IgD-negative memory B cell (primary cell): ENCODE results near the gene AGTRAP. TPM values are rescaled to one million over a fixed set of nuclear protein-coding genes. Genes with fewer than 3 reads are reported as not detected.

Experiments used
- H3K27ac Mint-ChIP-seq, 3 donors: one replicate each; pipeline ENCODE4 v1.8.0; 2020 to 2022; ENCODE audit warnings: mild to moderate bottlenecking in 3 of 3, mixed read lengths in 3 of 3, moderate library complexity in 1 of 3
- H3K27me3 Mint-ChIP-seq: one replicate; pipeline ENCODE4 v1.8.0; 2021; ENCODE audit warnings: mixed read lengths
- H3K36me3 Mint-ChIP-seq: one replicate; pipeline ENCODE4 v1.8.0; 2020; ENCODE audit warnings: mild to moderate bottlenecking, mixed read lengths
- H3K4me1 Mint-ChIP-seq, 3 donors: one replicate each; pipeline ENCODE4 v1.8.0; 2020 to 2022; ENCODE audit warnings: mixed read lengths in 3 of 3, mild to moderate bottlenecking in 1 of 3
- H3K4me3 Mint-ChIP-seq, 4 donors: one replicate each; pipeline ENCODE4 v1.8.0; 2020 to 2022; ENCODE audit warnings: mild to moderate bottlenecking in 4 of 4, mixed read lengths in 4 of 4, moderate library complexity in 3 of 4
- H3K9me3 Mint-ChIP-seq, 3 donors: one replicate each; pipeline ENCODE4 v1.8.0; 2020 to 2021; ENCODE audit warnings: mixed read lengths in 3 of 3, mild to moderate bottlenecking in 1 of 3
- polyA plus RNA-seq: library from polyadenylated mRNA; unstranded; fragments of 300-500 nt; fragmentation: Illumina TruSeq; gene quantifications from one replicate; pipeline ENCODE4 v1.2.3, GENCODE V29; 2021

The AGTRAP gene
- polyA plus RNA-seq, 1 donor from 2014 or later = 52.6 TPM

GRCh38 chr1:11701981-11702803 lies 33.7 kb upstream of the AGTRAP start:
- Mint-ChIP-seq H3K27ac (no peak overlapping the region), H3K4me1 (no peaks in the 10 kb centered on the region), H3K27me3 (peaks cover 10% of the 10 kb centered on the region), H3K36me3 (no peaks in the 10 kb centered on the region), H3K9me3 (no peaks in the 10 kb centered on the region), H3K4me3 (no peak overlapping the region)

- Mint-ChIP-seq H3K27ac (peak overlapping the region in 1 of 3 donors; percentile 73), H3K4me1 (no peaks in the 10 kb centered on the region), H3K36me3 (no peaks in the 10 kb centered on the region), H3K9me3 (no peaks in the 10 kb centered on the region), H3K4me3 (no peak overlapping the region), H3K27me3 (peaks cover 8% of the 10 kb centered on the region)
Observed at GRCh38 chr1:11703357-11704193, 32.4 kb upstream of the AGTRAP start.

GRCh38 chr1:11704194-11704529 lies 31.8 kb upstream of the AGTRAP start:
- peaks cover 13% of the 10 kb centered on the region for H3K27me3 Mint-ChIP-seq
- no peak overlapping the region for H3K27ac Mint-ChIP-seq
- no peaks in the 10 kb centered on the region for H3K36me3 Mint-ChIP-seq
- H3K4me3 Mint-ChIP-seq = no peak overlapping the region
- no peaks in the 10 kb centered on the region for H3K9me3 Mint-ChIP-seq
- no peaks in the 10 kb centered on the region for H3K4me1 Mint-ChIP-seq

- no peaks in the 10 kb centered on the region for H3K4me1 Mint-ChIP-seq
- peaks cover 0 to 1% (median 0%) of the 10 kb centered on the region in 3 donors for H3K9me3 Mint-ChIP-seq
- no peak overlapping the region for H3K4me3 Mint-ChIP-seq
- peaks cover 13% of the 10 kb centered on the region for H3K27me3 Mint-ChIP-seq
- H3K36me3 Mint-ChIP-seq = no peaks in the 10 kb centered on the region
- no peak overlapping the region for H3K27ac Mint-ChIP-seq
Observed at GRCh38 chr1:11704691-11705475, 31.1 kb upstream of the AGTRAP start.

- H3K27me3 Mint-ChIP-seq = peaks cover 13% of the 10 kb centered on the region
- H3K4me1 Mint-ChIP-seq = no peaks in the 10 kb centered on the region
- H3K36me3 Mint-ChIP-seq = no peaks in the 10 kb centered on the region
- H3K27ac Mint-ChIP-seq = no peak overlapping the region
- H3K9me3 Mint-ChIP-seq = peaks cover 0 to 2% (median 0%) of the 10 kb centered on the region in 3 donors
- no peak overlapping the region for H3K4me3 Mint-ChIP-seq
Observed at GRCh38 chr1:11705596-11705995, 30.3 kb upstream of the AGTRAP start.

- H3K27ac Mint-ChIP-seq = no peak overlapping the region
- no peaks in the 10 kb centered on the region for H3K36me3 Mint-ChIP-seq
- no peak overlapping the region for H3K4me3 Mint-ChIP-seq
- peaks cover 0 to 2% (median 0%) of the 10 kb centered on the region in 3 donors for H3K9me3 Mint-ChIP-seq
- H3K4me1 Mint-ChIP-seq = no peaks in the 10 kb centered on the region
- peaks cover 13% of the 10 kb centered on the region for H3K27me3 Mint-ChIP-seq
Observed at GRCh38 chr1:11706292-11706691, 29.6 kb upstream of the AGTRAP start.

GRCh38 chr1:11707621-11708276 lies 28.2 kb upstream of the AGTRAP start:
- peaks cover 13% of the 10 kb centered on the region for H3K27me3 Mint-ChIP-seq
- no peak overlapping the region for H3K27ac Mint-ChIP-seq
- peaks cover 0 to 2% (median 0%) of the 10 kb centered on the region in 3 donors for H3K9me3 Mint-ChIP-seq
- no peak overlapping the region for H3K4me3 Mint-ChIP-seq
- H3K4me1 Mint-ChIP-seq = no peaks in the 10 kb centered on the region
- no peaks in the 10 kb centered on the region for H3K36me3 Mint-ChIP-seq

- Mint-ChIP-seq H3K4me3 (no peak overlapping the region), H3K9me3 (peaks cover 0 to 2% (median 0%) of the 10 kb centered on the region in 3 donors), H3K36me3 (no peaks in the 10 kb centered on the region), H3K27me3 (peaks cover 8% of the 10 kb centered on the region), H3K27ac (no peak overlapping the region), H3K4me1 (no peaks in the 10 kb centered on the region)
Observed at GRCh38 chr1:11708554-11709350, 27.2 kb upstream of the AGTRAP start.

- H3K4me1 Mint-ChIP-seq = peaks cover 0 to 3% (median 0%) of the 10 kb centered on the region in 3 donors
- H3K27me3 Mint-ChIP-seq = peaks cover 8% of the 10 kb centered on the region
- H3K27ac Mint-ChIP-seq = no peak overlapping the region
- H3K4me3 Mint-ChIP-seq = no peak overlapping the region
- peaks cover 0 to 2% (median 0%) of the 10 kb centered on the region in 3 donors for H3K9me3 Mint-ChIP-seq
- H3K36me3 Mint-ChIP-seq = no peaks in the 10 kb centered on the region
Observed at GRCh38 chr1:11711490-11711889, 24.4 kb upstream of the AGTRAP start.

GRCh38 chr1:11712285-11712684 lies 23.7 kb upstream of the AGTRAP start:
- Mint-ChIP-seq H3K9me3 (peaks cover 0 to 2% (median 0%) of the 10 kb centered on the region in 3 donors), H3K27ac (no peak overlapping the region), H3K36me3 (no peaks in the 10 kb centered on the region), H3K27me3 (peaks cover 6% of the 10 kb centered on the region), H3K4me1 (peaks cover 0 to 3% (median 0%) of the 10 kb centered on the region in 3 donors), H3K4me3 (no peak overlapping the region)

GRCh38 chr1:11713095-11713494 lies 22.8 kb upstream of the AGTRAP start:
- Mint-ChIP-seq H3K4me1 (peaks cover 0 to 3% (median 0%) of the 10 kb centered on the region in 3 donors), H3K4me3 (no peak overlapping the region), H3K36me3 (no peaks in the 10 kb centered on the region), H3K27me3 (peaks cover 6% of the 10 kb centered on the region), H3K27ac (no peak overlapping the region), H3K9me3 (peaks cover 0 to 2% (median 0%) of the 10 kb centered on the region in 3 donors)

GRCh38 chr1:11714831-11715575 lies 20.9 kb upstream of the AGTRAP start:
- H3K36me3 Mint-ChIP-seq = no peaks in the 10 kb centered on the region
- peaks cover 6 to 10% (median 7%) of the 10 kb centered on the region in 3 donors for H3K4me1 Mint-ChIP-seq
- peak overlapping the region in 1 of 3 donors; percentile 10 for H3K27ac Mint-ChIP-seq
- no peaks in the 10 kb centered on the region for H3K9me3 Mint-ChIP-seq
- H3K27me3 Mint-ChIP-seq = no peaks in the 10 kb centered on the region
- no peak overlapping the region for H3K4me3 Mint-ChIP-seq

GRCh38 chr1:11719313-11720032 lies 16.5 kb upstream of the AGTRAP start:
- H3K27me3 Mint-ChIP-seq = no peaks in the 10 kb centered on the region
- peak overlapping the region; percentile 86 to 94 (median 91) for H3K4me3 Mint-ChIP-seq
- H3K36me3 Mint-ChIP-seq = no peaks in the 10 kb centered on the region
- H3K27ac Mint-ChIP-seq = peak overlapping the region; percentile 48 to 94 (median 81)
- H3K4me1 Mint-ChIP-seq = peaks cover 6 to 11% (median 7%) of the 10 kb centered on the region in 3 donors
- H3K9me3 Mint-ChIP-seq = no peaks in the 10 kb centered on the region
